HCT116 (cell line): ENCODE measurements around the gene DMXL2. TPM values are rescaled to one million over a fixed set of nuclear protein-coding genes. Genes with fewer than 3 reads are reported as not detected.

Experiments used
- ATAC-seq: fragments of 200-7000 bp; cut with Tn5 transposase; 2 replicates; pipeline ENCODE4 v1.9.1; 2020; ENCODE audit warnings: mild to moderate bottlenecking, moderate library complexity
- BruUV-seq: library from RNA; stranded (reverse); fragments of 400-500 nt; replicated peaks from 2 replicates; lab custom pipeline; 2021; lab: Mats Ljungman, UMichigan
- CTCF ChIA-PET: fragments of 300-600 bp; sonication (Branson Sonifier 250); formaldehyde crosslinking; loops from one replicate; lab custom pipeline; 2021; ENCODE audit warnings: antibody characterized with exemption; lab: Charles Lee
- POLR2A ChIA-PET: fragments of 300-600, 350-600 bp; sonication (Branson Sonifier 250); formaldehyde crosslinking; loops from one replicate; lab custom pipeline; 2021; ENCODE audit warnings: antibody characterized with exemption; lab: Charles Lee
- RAD21 ChIA-PET, 2 experiments: fragments of 300-600 bp; sonication (Branson Sonifier 250); formaldehyde crosslinking; loops; one replicate each; lab custom pipeline; 2023; ENCODE audit warnings: low total read pairs in 2 of 2; ENCODE audit not compliant: uncharacterized antibody in 2 of 2, unreplicated experiment in 2 of 2, low non-redundant PET in 1 of 2; lab: Charles Lee
- DNase-seq: peaks from one replicate; pipeline ENCODE4 v3.0.0-alpha.2; 2010; ENCODE audit warnings: low read depth, low spot score
- H2AFZ ChIP-seq: fragments of 200-600 bp; shearing (Covaris generic), sonication (generic); 2 replicates; pipeline ENCODE4 v1.6.1; 2017; ENCODE audit warnings: low read depth, mixed run types, mixed read lengths, antibody characterized with exemption, low read length; ENCODE audit not compliant: poor library complexity, severe bottlenecking
- H3K27ac ChIP-seq: 2 replicates; pipeline ENCODE4 v1.5.1; 2012; ENCODE audit warnings: low read depth, low read length
- H3K27me3 ChIP-seq: fragments of 200-600 bp; sonication (generic); 2 replicates; pipeline ENCODE4 v1.6.1; 2016; ENCODE audit warnings: mixed run types, low read length, mixed read lengths; ENCODE audit not compliant: insufficient read depth
- H3K36me3 ChIP-seq, 2 experiments: fragments of 200-500 bp in 1 of 2; fragments of 200-600 bp in 1 of 2; sonication (Bioruptor generic) in 1 of 2; sonication (generic) in 1 of 2; 2 replicates each; pipeline versions ENCODE4 v1.5.1 to v1.6.1; 2014 to 2016; ENCODE audit warnings: low read length in 2 of 2, inconsistent platforms in 1 of 2, mixed read lengths in 1 of 2, mixed run types in 1 of 2; ENCODE audit not compliant: insufficient read depth in 2 of 2, control insufficient read depth in 1 of 2
- H3K4me1 ChIP-seq, 2 experiments: fragments of 200-600 bp in 1 of 2; sonication (generic) in 1 of 2; 2 replicates each; pipeline versions ENCODE4 v1.5.1 to v1.6.1; 2012 to 2017; ENCODE audit warnings: low read length in 2 of 2, inconsistent platforms in 1 of 2, mild to moderate bottlenecking in 1 of 2, mixed read lengths in 1 of 2, mixed run types in 1 of 2, moderate library complexity in 1 of 2; ENCODE audit not compliant: insufficient read depth in 2 of 2, control insufficient read depth in 1 of 2
- H3K4me2 ChIP-seq: fragments of 200-600 bp; sonication (generic); 2 replicates; pipeline ENCODE4 v1.6.1; 2017; ENCODE audit warnings: mixed run types, low read length, mixed read lengths
- H3K4me3 ChIP-seq, 2 experiments: fragments of 200-600 bp in 1 of 2; sonication (generic) in 1 of 2; replicated peaks in 1 of 2; 2 replicates each; pipeline ENCODE4 v1.5.1; 2011 to 2016; ENCODE audit warnings: low read length in 2 of 2, control low read depth in 1 of 2, low read depth in 1 of 2, mild to moderate bottlenecking in 1 of 2, mixed read lengths in 1 of 2, mixed run types in 1 of 2
- H3K79me2 ChIP-seq: fragments of 200-600 bp; sonication (generic); 2 replicates; pipeline ENCODE4 v1.6.1; 2017; ENCODE audit warnings: mild to moderate bottlenecking, mixed run types, low read length, moderate library complexity, mixed read lengths; ENCODE audit not compliant: insufficient read depth
- H3K9ac ChIP-seq: fragments of 200-600 bp; sonication (generic); 2 replicates; pipeline ENCODE4 v1.6.1; 2016; ENCODE audit warnings: low read length, mixed read lengths
- H3K9me2 ChIP-seq: fragments of 200-600 bp; sonication (generic), shearing (Covaris generic); 2 replicates; pipeline ENCODE4 v1.6.1; 2017; ENCODE audit warnings: mixed run types, mild to moderate bottlenecking, moderate library complexity; ENCODE audit not compliant: insufficient read depth
- H3K9me3 ChIP-seq, 2 experiments: fragments of 200-500 bp in 1 of 2; fragments of 200-600 bp in 1 of 2; sonication (Bioruptor generic) in 1 of 2; sonication (generic) in 1 of 2; 2 replicates each; pipeline ENCODE4 v1.6.1; 2014 to 2017; ENCODE audit warnings: low read length in 2 of 2, mixed read lengths in 2 of 2, inconsistent platforms in 1 of 2, low read depth in 1 of 2, mild to moderate bottlenecking in 1 of 2, mixed run types in 1 of 2, moderate library complexity in 1 of 2; ENCODE audit not compliant: control insufficient read depth in 1 of 2, insufficient read depth in 1 of 2
- H4K20me1 ChIP-seq: fragments of 200-600 bp; sonication (generic), shearing (Covaris generic); 2 replicates; pipeline ENCODE4 v1.6.1; 2017; ENCODE audit warnings: mixed run types, mild to moderate bottlenecking, moderate library complexity; ENCODE audit not compliant: insufficient read depth
- ATF3 ChIP-seq: IDR thresholded peaks from 2 replicates; pipeline ENCODE4 v1.6.1; 2012
- CEBPB ChIP-seq: IDR thresholded peaks from 2 replicates; pipeline ENCODE4 v1.6.1; 2012; ENCODE audit warnings: low read depth
- EZH2phosphoT487 ChIP-seq: fragments of 200-600 bp; IDR thresholded peaks from 2 replicates; pipeline ENCODE4 v1.6.1; 2018; ENCODE audit warnings: antibody characterized with exemption, borderline replicate concordance
- FOSL1 ChIP-seq: IDR thresholded peaks from 2 replicates; pipeline ENCODE4 v1.6.1; 2012; ENCODE audit warnings: low read depth
- JUND ChIP-seq: IDR thresholded peaks from 2 replicates; pipeline ENCODE4 v1.6.1; 2012
- MAX ChIP-seq: IDR thresholded peaks from 2 replicates; pipeline ENCODE4 v1.6.1; 2012
- POLR2AphosphoS5 ChIP-seq: IDR thresholded peaks from 2 replicates; pipeline ENCODE4 v1.6.1; 2011; ENCODE audit warnings: mild to moderate bottlenecking, low read depth, low read length, moderate library complexity
- SIN3A ChIP-seq: IDR thresholded peaks from 2 replicates; pipeline ENCODE4 v1.6.1; 2012; ENCODE audit warnings: low read depth
- TCF7L2 ChIP-seq: IDR thresholded peaks from 2 replicates; pipeline ENCODE4 v1.7.0; 2011; ENCODE audit warnings: borderline replicate concordance, inconsistent platforms; ENCODE audit not compliant: insufficient read depth, insufficient read length; ENCODE audit errors: extremely low read depth
- ZBTB33 ChIP-seq: IDR thresholded peaks from 2 replicates; pipeline ENCODE4 v1.6.1; 2011; ENCODE audit warnings: mild to moderate bottlenecking, low read length, moderate library complexity; ENCODE audit not compliant: insufficient replicate concordance; ENCODE audit errors: extremely low read depth
- ZFX ChIP-seq: fragments of 450-650 bp; IDR thresholded peaks from 2 replicates; pipeline ENCODE4 v1.6.1; 2017
- ZNF274 ChIP-seq: fragments of 200-500 bp; sonication (Bioruptor generic); IDR thresholded peaks from 2 replicates; pipeline ENCODE4 v1.6.1; 2014; ENCODE audit warnings: mild to moderate bottlenecking, low read depth, low read length, inconsistent platforms
- intact Hi-C: fragments of 100-400 bp; cut with micrococcal nuclease; formaldehyde crosslinking; loops from 2 replicates; pipeline ENCODE4 v1.10.0; 2022
- total RNA-seq: library from RNA; stranded (reverse); gene quantifications from one replicate; pipeline ENCODE4 v1.2.1, GENCODE V29; 2021; ENCODE audit not compliant: unreplicated experiment

DMXL2 gene
- total RNA-seq, 1 experiment from 2014 or later: 21.5 TPM

- H3K27me3 ChIP-seq: no peaks in the 10 kb centered on the region
- no peak overlapping the region for H3K4me2 ChIP-seq
- intact Hi-C loops: no loop called here
- no peak overlapping the region for H3K9ac ChIP-seq
- H3K79me2 ChIP-seq: no peaks in the 10 kb centered on the region
- peak overlapping the region; percentile 31 for H2AFZ ChIP-seq
- ChIA-PET CTCF (interaction anchor here (1.5 kb wide), 1 partner anchor 8 kb away, joined by 6 read pairs; no protein-coding TSS in a partner anchor), RAD21 (no interaction called here), POLR2A (no interaction called here)
- no peak for DNase-seq
- TF ChIP-seq FOSL1 (no peak), TCF7L2 (no peak), EZH2phosphoT487 (no peak), CEBPB (no peak), JUND (no peak), SIN3A (no peak), MAX (no peak), ZBTB33 (no peak), ATF3 (no peak), ZFX (no peak), POLR2AphosphoS5 (no peak), ZNF274 (no peak)
- no peaks in the 10 kb centered on the region for H3K9me2 ChIP-seq
- H3K4me1 ChIP-seq: no peaks in the 10 kb centered on the region
- no peaks in the 10 kb centered on the region for H3K36me3 ChIP-seq
- H3K9me3 ChIP-seq: no peaks in the 10 kb centered on the region
- H3K27ac ChIP-seq: no peak overlapping the region
- BruUV-seq: no TSS peak
- no peaks in the 10 kb centered on the region for H4K20me1 ChIP-seq
- no peak overlapping the region for H3K4me3 ChIP-seq
- ATAC-seq: no peak
Observed at GRCh38 chr15:51641490-51642130, 19.0 kb upstream of the DMXL2 start.
